K562 (cell line): ENCODE measurements around the gene KIF5A. TPM values are rescaled to one million over a fixed set of nuclear protein-coding genes. Genes with fewer than 3 reads are reported as not detected.

Source experiments
- ATAC-seq: fragments of 200-7000 bp; cut with Tn5 transposase; 3 replicates; pipeline ENCODE4 v1.9.1; 2020; ENCODE audit warnings: moderate library complexity
- BruUV-seq: library from RNA; stranded (reverse); fragments of 400-500 nt; replicated peaks from 2 replicates; lab custom pipeline; 2021; lab: Mats Ljungman, UMichigan
- CTCF ChIA-PET: fragments of 300-600 bp; formaldehyde crosslinking; extraction: SDS; loops from one replicate; lab custom pipeline; 2021; ENCODE audit warnings: low intra/inter-chr PET ratio; lab: Yijun Ruan, JAX
- POLR2A ChIA-PET: fragments of 300-600, 350-650 bp; sonication (Branson Sonifier 250); formaldehyde crosslinking; extraction: SDS; loops from one replicate; lab custom pipeline; 2021; ENCODE audit warnings: antibody characterized with exemption, inconsistent platforms; lab: Yijun Ruan, JAX
- DNase-seq, 4 experiments: peaks; one replicate each; pipeline versions ENCODE4 v3.0.0 to v3.0.0-alpha.2; 2011 to 2018; ENCODE audit warnings: low spot score in 3 of 4, mixed read lengths in 3 of 4; ENCODE audit errors: extremely low read depth in 1 of 4
- FAIRE-seq: peaks from 2 replicates; lab custom pipeline; 2011; peaks lifted over from hg19 to GRCh38; lab: Jason Lieb, UNC
- H2AFZ ChIP-seq: 2 replicates; pipeline ENCODE4 v1.6.0; 2011; ENCODE audit warnings: low read depth, low read length, control low read depth, inconsistent platforms
- H3K27ac ChIP-seq: fragments of 200-600 bp; 3 replicates; pipeline ENCODE4 v1.8.0; 2011; ENCODE audit warnings: low read depth, mild to moderate bottlenecking, control low read depth, inconsistent platforms, low read length, moderate library complexity, mixed read lengths; ENCODE audit errors: extremely low read depth
- H3K27me3 ChIP-seq, 2 experiments: fragments of 300-600 bp in 1 of 2; 2 replicates in 1 of 2; 3 replicates in 1 of 2; pipeline versions ENCODE4 v1.6.0 to v1.8.0; 2011; ENCODE audit warnings: inconsistent platforms in 2 of 2, low read length in 2 of 2, mild to moderate bottlenecking in 1 of 2, mixed read lengths in 1 of 2, moderate library complexity in 1 of 2; ENCODE audit not compliant: control insufficient read depth in 2 of 2, insufficient read depth in 2 of 2
- H3K36me3 ChIP-seq: fragments of 300-600 bp; 3 replicates; pipeline ENCODE4 v1.8.0; 2011; ENCODE audit warnings: mild to moderate bottlenecking, low read length, inconsistent platforms; ENCODE audit not compliant: control insufficient read depth, insufficient read depth
- H3K4me1 ChIP-seq, 2 experiments: fragments of 200-600 bp in 1 of 2; replicated peaks in 1 of 2; 2 replicates in 1 of 2; 3 replicates in 1 of 2; pipeline versions ENCODE4 v1.5.1 to v1.8.0; 2011; ENCODE audit warnings: inconsistent platforms in 2 of 2, low read length in 2 of 2, mild to moderate bottlenecking in 1 of 2, mixed read lengths in 1 of 2, moderate library complexity in 1 of 2; ENCODE audit not compliant: control insufficient read depth in 2 of 2, insufficient read depth in 2 of 2
- H3K4me2 ChIP-seq: 2 replicates; pipeline ENCODE4 v1.6.1; 2011; ENCODE audit warnings: low read length, control low read depth, inconsistent platforms, mixed read lengths; ENCODE audit not compliant: insufficient read depth
- H3K4me3 ChIP-seq: fragments of 200-600 bp; sonication (generic), shearing (Covaris generic); 2 replicates; pipeline ENCODE4 v1.5.1; 2016; ENCODE audit warnings: control low read depth, inconsistent platforms
- H3K79me2 ChIP-seq: fragments of 200-600 bp; 3 replicates; pipeline ENCODE4 v1.8.0; 2011; ENCODE audit warnings: low read length, inconsistent platforms; ENCODE audit not compliant: control insufficient read depth, insufficient read depth
- H3K9ac ChIP-seq, 2 experiments: 2 replicates each; pipeline versions ENCODE4 v1.6.0 to v1.6.1; 2011; ENCODE audit warnings: low read depth in 2 of 2, low read length in 2 of 2, control low read depth in 1 of 2, inconsistent platforms in 1 of 2, mild to moderate bottlenecking in 1 of 2, mixed read lengths in 1 of 2; ENCODE audit not compliant: insufficient read depth in 1 of 2
- H3K9me1 ChIP-seq: one replicate; pipeline ENCODE4 v1.6.0; 2011; ENCODE audit warnings: inconsistent platforms, mild to moderate bottlenecking, low read length, moderate library complexity; ENCODE audit not compliant: control insufficient read depth, insufficient read depth
- H3K9me3 ChIP-seq: replicated peaks from 2 replicates; pipeline ENCODE4 v1.5.1; 2011; ENCODE audit warnings: low read depth, low read length, inconsistent platforms; ENCODE audit not compliant: control insufficient read depth, insufficient read depth
- H4K20me1 ChIP-seq: replicated peaks from 2 replicates; pipeline ENCODE4 v1.6.1; 2011; ENCODE audit warnings: low read length, inconsistent platforms, mixed read lengths; ENCODE audit not compliant: control insufficient read depth, insufficient read depth
- CHD4 ChIP-seq: fragments of 200-600 bp; sonication (generic); IDR thresholded peaks from 3 replicates; pipeline ENCODE4 v1.6.1; 2012; ENCODE audit warnings: low read depth, mild to moderate bottlenecking, mixed read lengths, low read length, inconsistent platforms; ENCODE audit not compliant: insufficient read depth, insufficient replicate concordance, poor library complexity, severe bottlenecking
- E2F1 ChIP-seq: sonication (generic); formaldehyde crosslinking; IDR thresholded peaks from 2 replicates; pipeline ENCODE4 v1.8.1; 2023; ENCODE audit warnings: mild to moderate bottlenecking, missing genetic modification reagents, moderate library complexity
- HNRNPUL1 ChIP-seq: fragments of 200-400 bp; formaldehyde crosslinking; IDR thresholded peaks from 2 replicates; pipeline ENCODE4 v1.6.1; 2017; ENCODE audit warnings: low read length
- KLF10 ChIP-seq: fragments of 250-450 bp; sonication (Bioruptor Pico); IDR thresholded peaks from 2 replicates; pipeline ENCODE4 v1.6.1; 2021; ENCODE audit warnings: matching md5 sums
- LCOR ChIP-seq: sonication (generic); formaldehyde crosslinking; IDR thresholded peaks from 2 replicates; pipeline ENCODE4 v1.8.0; 2022; ENCODE audit warnings: mild to moderate bottlenecking, missing genetic modification reagents
- RREB1 ChIP-seq: fragments of 250-450 bp; sonication (Bioruptor Pico); IDR thresholded peaks from 2 replicates; pipeline ENCODE4 v1.4.0; 2020
- ZNF699 ChIP-seq: fragments of 250-450 bp; sonication (Bioruptor Pico); IDR thresholded peaks from 2 replicates; pipeline ENCODE4 v1.8.0; 2021; ENCODE audit warnings: mild to moderate bottlenecking, moderate library complexity; ENCODE audit not compliant: insufficient replicate concordance
- WGBS: fragments of 100-300 bp; shearing (Covaris generic); methylation state at CpG from one replicate; pipeline ENCODE4 v1.1.6; 2016; ENCODE audit warnings: low coverage, mixed read lengths; ENCODE audit not compliant: insufficient coverage; ENCODE audit errors: missing lambda C conversion rate; 5-methylcytosine and 5-hydroxymethylcytosine counted together
- in situ Hi-C: fragments of 300-500 bp; cut with MboI; formaldehyde crosslinking; loops from 4 replicates; pipeline ENCODE4 v1.15.0; 2018; ENCODE audit warnings: inconsistent platforms, mixed read lengths
- intact Hi-C: fragments of 100-400 bp; cut with micrococcal nuclease; formaldehyde crosslinking; loops from 2 replicates; pipeline ENCODE4 v1.14.2; 2022
- polyA plus RNA-seq, 8 experiments: library from polyadenylated mRNA; depleted of rRNA in 4 of 8; stranded (reverse) in 5 of 8; unstranded in 3 of 8; fragments of >200 nt; fragmentation: Nextera tagmentation in 2 of 8; fragmentation: Illumina TruSeq in 1 of 8; extraction: Ambion mirVana in 2 of 8; extraction: Trizol in 1 of 8; gene quantifications; 2 replicates each; pipeline versions ENCODE4 v1.2.1 to v1.2.3, GENCODE V29; 2011 to 2014; ENCODE audit warnings: inconsistent platforms in 1 of 8, missing spikeins in 1 of 8
- total RNA-seq, 7 experiments: library from RNA; depleted of rRNA in 6 of 7; stranded (reverse); fragments of >200 nt in 6 of 7; fragmentation: Illumina TruSeq in 2 of 7; extraction: Trizol in 2 of 7; gene quantifications; 2 replicates each; pipeline versions ENCODE4 v1.2.1 to v1.2.3, GENCODE V29; 2011 to 2021; ENCODE audit warnings: low replicate concordance in 1 of 7
- TF ChIP-seq, protein P1 (sequence below): sonication (generic); formaldehyde crosslinking; IDR thresholded peaks from 2 replicates; pipeline ENCODE4 v1.5.0; 2020; ENCODE audit warnings: missing genetic modification reagents

The KIF5A gene
- total and polyA plus RNA-seq, 9 of the 15 experiments (the other 6 are each of a cell fraction or from before 2014, with no cell fraction given) = 3.4 to 17.7 (median 8.0) TPM

DNA sequence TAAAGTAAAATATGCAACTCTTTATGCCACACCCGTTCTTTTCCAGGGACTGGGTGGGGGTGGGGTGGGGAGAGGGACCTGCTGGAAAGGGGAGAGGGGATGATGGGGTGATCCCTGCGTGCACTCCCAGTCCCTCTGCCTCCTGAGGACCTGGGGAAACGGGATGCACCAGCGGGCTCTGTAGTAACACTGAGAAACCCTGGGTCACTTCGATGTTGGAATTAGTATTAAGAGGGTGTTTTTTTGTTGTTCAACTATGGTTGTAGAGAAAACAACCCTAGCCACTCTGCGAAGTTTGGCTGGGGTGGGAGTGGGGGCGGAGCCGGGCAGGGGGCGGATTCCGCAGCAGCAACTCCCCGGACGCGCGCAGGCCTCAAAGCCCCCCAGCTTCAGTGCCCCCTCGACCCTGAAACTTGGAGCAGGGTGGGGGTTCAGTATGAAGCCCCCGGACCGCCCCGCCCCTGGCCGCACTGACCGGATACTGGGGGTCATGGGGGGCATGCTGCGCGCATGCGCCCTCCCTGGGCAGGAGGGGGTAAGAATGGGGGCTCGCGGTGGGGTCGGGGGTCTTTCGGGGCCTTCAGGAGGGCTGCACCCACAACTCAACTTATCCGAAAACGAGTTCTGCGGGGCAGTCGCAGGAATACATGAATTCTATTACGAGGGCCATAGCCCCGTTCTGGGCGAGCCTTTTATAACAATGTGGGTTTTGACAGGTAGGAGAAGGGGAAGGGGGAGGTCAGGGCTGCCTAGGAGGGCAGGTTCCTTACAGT is 60.1 kb downstream of the KIF5A start:
- Histone ChIP-seq H3K27me3 (no peaks in the 10 kb centered on the region), H3K4me2 (no peak overlapping the region; the same call in 1 of the 2 replicates), H3K9ac (peak overlapping the region; percentile 61 to 91; a peak in 3 of 4 replicates), H3K79me2 (peaks cover 2% of the 10 kb centered on the region; the same call in 2 of the 3 replicates), H3K4me1 (peaks cover 54 to 65% of the 10 kb centered on the region in 2 experiments), H3K4me3 (no peak overlapping the region), H3K9me1 (peaks cover 4% of the 10 kb centered on the region), H4K20me1 (no peaks in the 10 kb centered on the region), H3K36me3 (peaks cover under 1% of the 10 kb centered on the region; the same call in 1 of the 3 replicates), H3K27ac (peak overlapping the region; percentile 56; the same call in 1 of the 3 replicates), H3K9me3 (no peaks in the 10 kb centered on the region), H2AFZ (peak overlapping the region; percentile 97)
- BruUV-seq = no TSS peak
- WGBS = 70% methylated on average over 20 of the region's 34 CpGs
- FAIRE-seq = no peak
- POLR2A ChIA-PET = interaction anchor here (0.7 to 1.2 kb wide), 4 partner anchors 10 to 63 kb away, joined by 3 to 6 read pairs (median 4); no protein-coding TSS in a partner anchor
- CTCF ChIA-PET = no interaction called here
- DNase-seq = no peak
- intact Hi-C loops = no loop called here
- no peak for ATAC-seq
- in situ Hi-C loops = no loop called here
- TF ChIP-seq LCOR (CRISPR knock-in tag) (no peak), RREB1 (CRISPR knock-in tag) (no peak), ZNF699 (CRISPR knock-in tag) (no peak), CHD4 (no peak), HNRNPUL1 (no peak), E2F1 (CRISPR knock-in tag) (no peak), KLF10 (CRISPR knock-in tag) (no peak)
- TF ChIP-seq, protein P1, sequence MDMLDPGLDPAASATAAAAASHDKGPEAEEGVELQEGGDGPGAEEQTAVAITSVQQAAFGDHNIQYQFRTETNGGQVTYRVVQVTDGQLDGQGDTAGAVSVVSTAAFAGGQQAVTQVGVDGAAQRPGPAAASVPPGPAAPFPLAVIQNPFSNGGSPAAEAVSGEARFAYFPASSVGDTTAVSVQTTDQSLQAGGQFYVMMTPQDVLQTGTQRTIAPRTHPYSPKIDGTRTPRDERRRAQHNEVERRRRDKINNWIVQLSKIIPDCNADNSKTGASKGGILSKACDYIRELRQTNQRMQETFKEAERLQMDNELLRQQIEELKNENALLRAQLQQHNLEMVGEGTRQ (CRISPR knock-in tag) = no peak
